NB4 (cell line): Measurements from ENCODE around the gene MMS19.
"Not testable (repeated sequence)": the region's sequence is repeated elsewhere in the genome, so short reads cannot be mapped to it uniquely, and the experiment has no call there.

Experiments used
- DNase-seq: peaks from one replicate; pipeline ENCODE4 v3.0.0; 2010; ENCODE audit warnings: low read depth
- H3K4me3 ChIP-seq: one replicate; pipeline ENCODE4 v1.5.1; 2011; ENCODE audit warnings: mild to moderate bottlenecking, low read depth, low read length, moderate library complexity
- MYC ChIP-seq: IDR thresholded peaks from 2 replicates; pipeline ENCODE4 v1.6.1; 2011; ENCODE audit warnings: low read depth, low read length
- POLR2A ChIP-seq: IDR thresholded peaks from 2 replicates; pipeline ENCODE4 v1.6.1; 2011; ENCODE audit warnings: mild to moderate bottlenecking; ENCODE audit not compliant: insufficient read length; ENCODE audit errors: extremely low read depth
- TF ChIP-seq, protein P1 (sequence below): IDR thresholded peaks from one replicate; pipeline ENCODE4 v1.5.1; 2012; ENCODE audit warnings: low read depth, low read length
- TF ChIP-seq, protein P2 (sequence below): IDR thresholded peaks from 2 replicates; pipeline ENCODE4 v1.6.1; 2011; ENCODE audit warnings: low read depth, low read length

MMS19 gene

DNA sequence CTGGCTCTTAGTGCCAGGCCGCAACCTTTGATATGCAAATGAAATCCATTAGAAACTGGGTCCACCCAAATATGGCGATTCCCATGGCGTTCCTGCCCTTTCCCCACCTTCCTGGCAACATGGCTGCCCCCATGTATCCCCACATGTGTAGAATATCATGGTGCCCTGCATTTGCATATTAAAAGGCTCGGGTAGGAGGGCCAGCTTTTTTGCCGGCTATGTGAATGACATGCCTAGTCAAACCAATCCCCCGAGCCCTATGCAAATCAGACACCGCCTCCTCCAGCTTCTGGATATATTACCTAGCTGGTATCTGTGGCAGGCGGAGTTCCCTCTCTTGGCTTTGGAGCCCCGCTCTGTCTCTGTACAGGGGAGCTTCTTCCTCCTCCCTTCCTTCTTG, 18.3 kb downstream of the MMS19 start:
- TF ChIP-seq MYC, result no peak
- no peak for TF ChIP-seq POLR2A
- TF ChIP-seq, protein P1, sequence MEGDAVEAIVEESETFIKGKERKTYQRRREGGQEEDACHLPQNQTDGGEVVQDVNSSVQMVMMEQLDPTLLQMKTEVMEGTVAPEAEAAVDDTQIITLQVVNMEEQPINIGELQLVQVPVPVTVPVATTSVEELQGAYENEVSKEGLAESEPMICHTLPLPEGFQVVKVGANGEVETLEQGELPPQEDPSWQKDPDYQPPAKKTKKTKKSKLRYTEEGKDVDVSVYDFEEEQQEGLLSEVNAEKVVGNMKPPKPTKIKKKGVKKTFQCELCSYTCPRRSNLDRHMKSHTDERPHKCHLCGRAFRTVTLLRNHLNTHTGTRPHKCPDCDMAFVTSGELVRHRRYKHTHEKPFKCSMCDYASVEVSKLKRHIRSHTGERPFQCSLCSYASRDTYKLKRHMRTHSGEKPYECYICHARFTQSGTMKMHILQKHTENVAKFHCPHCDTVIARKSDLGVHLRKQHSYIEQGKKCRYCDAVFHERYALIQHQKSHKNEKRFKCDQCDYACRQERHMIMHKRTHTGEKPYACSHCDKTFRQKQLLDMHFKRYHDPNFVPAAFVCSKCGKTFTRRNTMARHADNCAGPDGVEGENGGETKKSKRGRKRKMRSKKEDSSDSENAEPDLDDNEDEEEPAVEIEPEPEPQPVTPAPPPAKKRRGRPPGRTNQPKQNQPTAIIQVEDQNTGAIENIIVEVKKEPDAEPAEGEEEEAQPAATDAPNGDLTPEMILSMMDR, result no peak
- TF ChIP-seq, protein P2, sequence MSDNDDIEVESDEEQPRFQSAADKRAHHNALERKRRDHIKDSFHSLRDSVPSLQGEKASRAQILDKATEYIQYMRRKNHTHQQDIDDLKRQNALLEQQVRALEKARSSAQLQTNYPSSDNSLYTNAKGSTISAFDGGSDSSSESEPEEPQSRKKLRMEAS, result no peak
- peak; percentile 51 for DNase-seq
- no peak overlapping the region for H3K4me3 ChIP-seq

- DNase-seq, H3K4me3 ChIP-seq: not testable (repeated sequence)
Observed at GRCh38 chr10:97479410-97479809, 18.8 kb downstream of the MMS19 start.

DNA sequence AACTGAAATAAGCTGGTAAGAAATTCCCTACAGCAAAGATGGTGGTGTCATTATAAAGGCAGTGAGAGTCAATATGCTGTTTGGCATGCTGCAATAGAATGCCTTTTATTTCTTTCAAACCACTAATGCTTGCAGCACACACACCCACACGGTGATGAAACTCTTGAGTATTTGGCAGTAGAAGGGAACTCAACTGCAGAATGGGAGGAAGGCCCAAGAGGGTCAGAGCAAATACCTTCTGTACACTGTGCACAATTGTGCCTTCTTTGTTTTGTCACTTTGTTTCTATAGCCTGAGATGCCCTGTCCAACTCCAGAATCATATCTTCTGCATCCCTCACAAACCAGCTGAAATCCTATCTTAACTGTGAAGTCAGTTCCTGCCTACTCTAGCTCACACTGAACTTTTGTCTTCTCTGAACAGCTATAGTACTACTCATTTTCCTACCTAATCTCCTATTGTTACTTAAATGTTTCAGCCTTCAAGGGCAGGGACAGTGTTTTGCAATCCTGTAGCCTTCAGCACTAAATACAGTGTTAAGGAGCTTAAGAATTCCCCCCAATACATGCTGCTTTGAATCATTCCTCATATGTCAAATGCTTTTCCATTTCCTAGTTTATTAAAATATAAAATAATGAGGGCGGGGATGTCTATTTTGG, 22.2 kb downstream of the MMS19 start:
- DNase-seq, result peak; percentile 60

GRCh38 chr10:97474918-97475317, 23.3 kb downstream of the MMS19 start:
- DNase-seq, result no peak
- TF ChIP-seq MYC, result no peak
- H3K4me3 ChIP-seq, result no peak overlapping the region

More for the DNA sequence above, 22.2 kb downstream of the MMS19 start:
- no peak overlapping the region for H3K4me3 ChIP-seq
- TF ChIP-seq MYC, result no peak
- TF ChIP-seq, protein P2, result 0 out of 2 replicates have a peak, but pooled peaks have one; percentile 17

GRCh38 chr10:97468781-97469180, 29.4 kb downstream of the MMS19 start:
- not testable (repeated sequence) for DNase-seq, H3K4me3 ChIP-seq

DNA sequence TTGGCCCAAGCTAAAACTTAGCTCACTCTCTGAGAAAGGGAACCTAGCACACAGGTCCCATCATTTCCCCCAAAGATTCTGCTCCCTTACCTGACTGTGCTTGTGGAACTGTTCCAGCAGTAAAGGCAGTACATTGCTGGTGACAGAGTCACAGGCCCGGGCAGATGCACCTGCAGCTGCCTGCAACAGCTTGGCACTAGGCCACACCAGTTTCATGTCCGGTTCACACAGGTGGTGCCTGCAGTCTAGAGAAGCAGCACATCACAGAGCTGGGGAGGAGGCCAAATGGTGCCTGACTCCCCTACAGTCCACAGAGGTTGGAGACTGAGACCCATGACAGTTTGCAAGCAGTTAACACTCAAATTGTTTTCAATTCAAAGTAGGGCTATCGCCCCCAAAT, 30.1 kb downstream of the MMS19 start:
- no peak for DNase-seq
- H3K4me3 ChIP-seq, result no peak overlapping the region
- TF ChIP-seq POLR2A (no peak), MYC (no peak)
- TF ChIP-seq, protein P2, result no peak
- TF ChIP-seq, protein P1, result no peak

DNA sequence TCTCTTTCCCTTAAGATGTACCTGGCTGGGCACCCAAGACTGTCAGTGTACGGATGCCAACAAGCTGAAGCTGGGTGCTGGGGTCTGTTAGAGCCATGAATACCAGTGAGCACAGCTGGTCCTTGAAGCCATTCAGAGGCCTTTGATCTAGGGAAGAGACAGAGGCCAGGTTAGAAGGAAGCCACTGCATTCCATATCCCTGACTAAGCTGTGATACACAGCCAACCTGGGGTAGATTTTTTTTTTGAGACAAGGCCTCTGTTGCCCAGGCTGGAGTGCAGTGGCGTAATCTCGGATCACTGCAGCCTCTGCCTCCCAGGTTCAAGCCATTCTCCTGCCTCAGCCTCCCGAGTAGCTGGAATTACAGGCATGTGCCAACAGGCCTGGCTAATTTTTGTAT, 31.5 kb downstream of the MMS19 start:
- no peak for DNase-seq
- H3K4me3 ChIP-seq, result no peak overlapping the region
- TF ChIP-seq, protein P2, result no peak
- TF ChIP-seq, protein P1, result no peak
- TF ChIP-seq POLR2A (no peak), MYC (no peak)

GRCh38 chr10:97465982-97466381, 32.2 kb downstream of the MMS19 start:
- H3K4me3 ChIP-seq, result no peak overlapping the region
- no peak for TF ChIP-seq POLR2A
- TF ChIP-seq, protein P1, result no peak
- TF ChIP-seq, protein P2, result no peak
- no peak for TF ChIP-seq MYC
- no peak for DNase-seq
